ENCODE data around the gene WDR59.

WDR59 gene

GRCh38 chr16:74901606-74902005, 83.3 kb downstream of the WDR59 start:
- TF ChIP-seq CTCF (IDR thresholded peaks at IDR 0.05; ENCODE audit: insufficient read depth, missing control alignments): no peak
- FAIRE-seq (no peak), DNase-seq (ENCODE audit: insufficient read length, low spot score) (no peak)

- FAIRE-seq: no peak
Measured at GRCh38 chr16:74899816-74900215, 85.1 kb downstream of the WDR59 start.

GRCh38 chr16:74898659-74899058, 86.3 kb downstream of the WDR59 start:
- DNase-seq (ENCODE audit: insufficient read length, low spot score): no peak
- no peak for TF ChIP-seq CTCF (IDR thresholded peaks at IDR 0.05; ENCODE audit: insufficient read depth, missing control alignments)

More at GRCh38 chr16:74899816-74900215, 85.1 kb downstream of the WDR59 start:
- DNase-seq (ENCODE audit: insufficient read length, low spot score): no peak
- no peak for TF ChIP-seq CTCF (IDR thresholded peaks at IDR 0.05; ENCODE audit: insufficient read depth, missing control alignments)

GRCh38 chr16:74896389-74897370, 88.2 kb downstream of the WDR59 start:
- TF ChIP-seq CTCF (IDR thresholded peaks at IDR 0.05; ENCODE audit: insufficient read depth, missing control alignments): no peak
- no peak for DNase-seq (ENCODE audit: insufficient read length, low spot score)
- FAIRE-seq: no peak

More at GRCh38 chr16:74898659-74899058, 86.3 kb downstream of the WDR59 start:
- no peak for FAIRE-seq

- no peak for TF ChIP-seq CTCF (IDR thresholded peaks at IDR 0.05; ENCODE audit: insufficient read depth, missing control alignments)
- no peak for DNase-seq (ENCODE audit: insufficient read length, low spot score)
- no peak for FAIRE-seq
Measured at GRCh38 chr16:74893541-74893940, 91.4 kb downstream of the WDR59 start.

GRCh38 chr16:74892574-74893461, 92.1 kb downstream of the WDR59 start:
- DNase-seq (ENCODE audit: insufficient read length, low spot score) (no peak), FAIRE-seq (no peak)
- no peak for TF ChIP-seq CTCF (IDR thresholded peaks at IDR 0.05; ENCODE audit: insufficient read depth, missing control alignments)

Measured in D721Med (cell line).